ENCODE results near the gene KCNQ2. TPM values are rescaled to one million over a fixed set of nuclear protein-coding genes. Genes with fewer than 3 reads are reported as not detected.
A peak's percentile ranks its signal among the peaks of the same experiment; 100 is the strongest.

Gene KCNQ2
- total and polyA plus RNA-seq, 5 donors, result under 0.01 to 2.3 (median 1.1) TPM; not detected in 2

- ATAC-seq, result no peak
- no peaks in the 10 kb centered on the region for H3K4me1 ChIP-seq (ENCODE audit: control insufficient read depth, insufficient read depth, low read length)
- no peak overlapping the region for H3K27ac ChIP-seq (ENCODE audit: low read length)
- H3K4me3 ChIP-seq (ENCODE audit: low read length), result no peak overlapping the region
- intact Hi-C loops (cut with DNase I), result no loop called here
- H3K27me3 ChIP-seq (ENCODE audit: control insufficient read depth, insufficient read depth), result no peaks in the 10 kb centered on the region
- no peaks in the 10 kb centered on the region for H3K9me3 ChIP-seq (ENCODE audit: control insufficient read depth, low read length)
- peak in 1 of 3 donors; percentile 32 for DNase-seq
- whole genome bisulfite sequencing, result 58% methylated on average over 21 of the region's 23 CpGs
These were observed 62.5 kb downstream of the KCNQ2 start for GRCh38 chr20:63409834-63410435.

- 79% methylated on average over 21 of the region's 21 CpGs for WGBS
- no peaks in the 10 kb centered on the region for H3K27me3 ChIP-seq (ENCODE audit: control insufficient read depth, insufficient read depth)
These were observed 63.2 kb downstream of the KCNQ2 start for GRCh38 chr20:63409066-63409833.

GRCh38 chr20:63408684-63409046, 63.8 kb downstream of the KCNQ2 start:
- H3K27me3 ChIP-seq (ENCODE audit: control insufficient read depth, insufficient read depth), result no peaks in the 10 kb centered on the region
- WGBS, result 86% methylated on average over 21 of the region's 21 CpGs

More at GRCh38 chr20:63409066-63409833, 63.2 kb downstream of the KCNQ2 start:
- no peak overlapping the region for H3K4me3 ChIP-seq (ENCODE audit: low read length)
- ATAC-seq, result no peak
- H3K27ac ChIP-seq (ENCODE audit: low read length), result no peak overlapping the region
- intact Hi-C loops (cut with DNase I), result no loop called here
- no peaks in the 10 kb centered on the region for H3K4me1 ChIP-seq (ENCODE audit: control insufficient read depth, insufficient read depth, low read length)
- no peaks in the 10 kb centered on the region for H3K9me3 ChIP-seq (ENCODE audit: control insufficient read depth, low read length)
- peak in 1 of 3 donors; percentile 19 for DNase-seq

GRCh38 chr20:63407928-63408683, 64.3 kb downstream of the KCNQ2 start:
- Histone ChIP-seq H3K9me3 (ENCODE audit: control insufficient read depth, low read length) (no peaks in the 10 kb centered on the region), H3K4me1 (ENCODE audit: control insufficient read depth, insufficient read depth, low read length) (no peaks in the 10 kb centered on the region), H3K27ac (ENCODE audit: low read length) (no peak overlapping the region), H3K4me3 (ENCODE audit: low read length) (no peak overlapping the region), H3K27me3 (ENCODE audit: control insufficient read depth, insufficient read depth) (no peaks in the 10 kb centered on the region)
- no peak for ATAC-seq
- DNase-seq, result peak in 1 of 3 donors; percentile 35
- intact Hi-C loops (cut with DNase I), result no loop called here
- 90% methylated on average over 27 of the region's 27 CpGs for WGBS

More at GRCh38 chr20:63408684-63409046, 63.8 kb downstream of the KCNQ2 start:
- Histone ChIP-seq H3K4me1 (ENCODE audit: control insufficient read depth, insufficient read depth, low read length) (no peaks in the 10 kb centered on the region), H3K27ac (ENCODE audit: low read length) (no peak overlapping the region), H3K4me3 (ENCODE audit: low read length) (no peak overlapping the region), H3K9me3 (ENCODE audit: control insufficient read depth, low read length) (no peaks in the 10 kb centered on the region)
- ATAC-seq (peak in 1 of 2 donors; percentile 10), DNase-seq (peak in 1 of 3 donors; percentile 48)
- intact Hi-C loops (cut with DNase I), result no loop called here

GRCh38 chr20:63406617-63407245, 65.7 kb downstream of the KCNQ2 start:
- Histone ChIP-seq H3K27ac (ENCODE audit: low read length) (no peak overlapping the region), H3K9me3 (ENCODE audit: control insufficient read depth, low read length) (no peaks in the 10 kb centered on the region), H3K27me3 (ENCODE audit: control insufficient read depth, insufficient read depth) (no peaks in the 10 kb centered on the region), H3K4me1 (ENCODE audit: control insufficient read depth, insufficient read depth, low read length) (no peaks in the 10 kb centered on the region), H3K4me3 (ENCODE audit: low read length) (no peak overlapping the region)
- DNase-seq (peak in 1 of 3 donors; percentile 51), ATAC-seq (no peak)
- intact Hi-C loops (cut with DNase I), result no loop called here
- WGBS, result 94% methylated on average over 60 of the region's 60 CpGs

GRCh38 chr20:63406011-63406410, 66.4 kb downstream of the KCNQ2 start:
- H3K4me1 ChIP-seq (ENCODE audit: control insufficient read depth, insufficient read depth, low read length), result no peaks in the 10 kb centered on the region
- no peaks in the 10 kb centered on the region for H3K9me3 ChIP-seq (ENCODE audit: control insufficient read depth, low read length)
- ATAC-seq (no peak), DNase-seq (peak in 1 of 3 donors; percentile 49)
- H3K27me3 ChIP-seq (ENCODE audit: control insufficient read depth, insufficient read depth), result no peaks in the 10 kb centered on the region
- no peak overlapping the region for H3K27ac ChIP-seq (ENCODE audit: low read length)
- 85% methylated on average over 23 of the region's 23 CpGs for WGBS
- intact Hi-C loops (cut with DNase I), result no loop called here
- no peak overlapping the region for H3K4me3 ChIP-seq (ENCODE audit: low read length)

- intact Hi-C loops (cut with DNase I), result no loop called here
- 69% methylated on average over 31 of the region's 31 CpGs for WGBS
- Histone ChIP-seq H3K4me1 (ENCODE audit: control insufficient read depth, insufficient read depth, low read length) (no peaks in the 10 kb centered on the region), H3K27ac (ENCODE audit: low read length) (no peak overlapping the region), H3K27me3 (ENCODE audit: control insufficient read depth, insufficient read depth) (no peaks in the 10 kb centered on the region), H3K9me3 (ENCODE audit: control insufficient read depth, low read length) (no peaks in the 10 kb centered on the region), H3K4me3 (ENCODE audit: low read length) (no peak overlapping the region)
- ATAC-seq (peak in 1 of 2 donors; percentile 64), DNase-seq (peak in 1 of 3 donors; percentile 39)
These were observed 67.2 kb downstream of the KCNQ2 start for GRCh38 chr20:63405102-63405730.

GRCh38 chr20:63404129-63405085, 68.0 kb downstream of the KCNQ2 start:
- no peaks in the 10 kb centered on the region for H3K4me1 ChIP-seq (ENCODE audit: control insufficient read depth, insufficient read depth, low read length)
- H3K27me3 ChIP-seq (ENCODE audit: control insufficient read depth, insufficient read depth), result no peaks in the 10 kb centered on the region
- WGBS, result 76% methylated on average over 34 of the region's 34 CpGs
- peak in 1 of 3 donors; percentile 38 for DNase-seq
- no peak overlapping the region for H3K27ac ChIP-seq (ENCODE audit: low read length)
- no peak for ATAC-seq
- intact Hi-C loops (cut with DNase I), result no loop called here
- H3K9me3 ChIP-seq (ENCODE audit: control insufficient read depth, low read length), result no peaks in the 10 kb centered on the region
- H3K4me3 ChIP-seq (ENCODE audit: low read length), result no peak overlapping the region

GRCh38 chr20:63403403-63404105, 68.9 kb downstream of the KCNQ2 start:
- intact Hi-C loops (cut with DNase I), result no loop called here
- no peaks in the 10 kb centered on the region for H3K4me1 ChIP-seq (ENCODE audit: control insufficient read depth, insufficient read depth, low read length)
- no peak overlapping the region for H3K27ac ChIP-seq (ENCODE audit: low read length)
- no peaks in the 10 kb centered on the region for H3K9me3 ChIP-seq (ENCODE audit: control insufficient read depth, low read length)
- H3K27me3 ChIP-seq (ENCODE audit: control insufficient read depth, insufficient read depth), result no peaks in the 10 kb centered on the region
- DNase-seq (peak in 1 of 3 donors; percentile 26), ATAC-seq (no peak)
- WGBS, result 80% methylated on average over 19 of the region's 19 CpGs
- no peak overlapping the region for H3K4me3 ChIP-seq (ENCODE audit: low read length)
